GM18505 (cell line): ENCODE results near the gene ABHD8.

Source experiments
- ATAC-seq: cut with Tn5 transposase; IDR thresholded peaks from one replicate; pipeline ENCODE4 v1.9.1; 2021; ENCODE audit not compliant: unreplicated experiment
- POLR2A ChIP-seq: IDR thresholded peaks from 4 replicates; pipeline ENCODE4 v1.6.1; 2011; ENCODE audit warnings: borderline replicate concordance; ENCODE audit not compliant: insufficient read depth, insufficient read length; ENCODE audit errors: extremely low read depth

Gene ABHD8

GRCh38 chr19:17329366-17330261 is 26.4 kb upstream of the ABHD8 start:
- ATAC-seq: no peak
- TF ChIP-seq POLR2A: no peak

DNA sequence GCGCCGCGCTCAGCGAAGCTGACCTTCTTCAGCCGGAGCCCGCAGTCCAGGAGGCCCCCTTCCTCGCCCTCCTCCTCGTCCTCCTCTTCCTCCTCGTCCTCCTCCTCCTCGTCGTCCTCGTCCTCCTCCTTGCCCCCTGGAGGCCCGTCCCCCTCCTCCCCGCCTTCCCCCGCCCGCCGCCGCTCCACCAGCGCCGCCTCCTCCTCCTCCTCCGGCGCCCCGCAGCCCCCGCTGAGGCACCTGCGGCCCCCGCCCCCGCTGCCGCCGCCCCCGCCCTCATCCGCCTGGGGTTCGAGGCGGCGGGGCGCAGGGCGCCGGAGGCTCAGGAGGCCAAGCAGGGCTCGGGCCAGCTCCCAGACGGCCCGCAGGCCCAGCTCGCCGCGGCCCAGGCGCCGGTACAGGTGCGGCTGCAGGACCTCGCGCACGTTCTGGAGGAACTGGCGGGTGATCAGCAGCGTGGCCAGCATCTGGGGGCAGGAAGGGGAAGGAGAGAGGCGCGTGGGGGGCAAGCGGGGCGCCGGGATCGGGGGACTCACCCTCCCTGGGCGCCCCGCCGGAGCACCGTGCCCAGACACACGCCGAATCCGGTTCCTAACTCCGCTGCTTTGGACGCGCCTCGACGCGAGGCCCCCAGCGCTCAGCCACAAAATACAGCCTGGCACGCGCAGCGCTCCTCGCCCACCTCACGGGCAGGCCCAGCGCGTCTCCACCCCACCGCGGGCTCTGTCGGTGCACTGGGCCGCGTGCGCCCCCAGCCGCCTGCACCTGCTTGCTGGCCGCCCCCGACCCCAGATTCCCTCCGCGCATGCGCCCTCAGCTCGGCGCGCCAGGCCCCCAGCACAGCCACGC is 25.5 kb upstream of the ABHD8 start:
- TF ChIP-seq POLR2A: no peak
- no peak for ATAC-seq

- no peak for ATAC-seq
- no peak for TF ChIP-seq POLR2A
Observed at GRCh38 chr19:17327654-17328516, 24.7 kb upstream of the ABHD8 start.

GRCh38 chr19:17327068-17327653 is 23.9 kb upstream of the ABHD8 start:
- no peak for ATAC-seq
- TF ChIP-seq POLR2A: no peak

- ATAC-seq: no peak
- TF ChIP-seq POLR2A: no peak
Observed at GRCh38 chr19:17326595-17326966, 23.4 kb upstream of the ABHD8 start.

- no peak for ATAC-seq
- no peak for TF ChIP-seq POLR2A
Observed at GRCh38 chr19:17325881-17326594, 22.8 kb upstream of the ABHD8 start.

DNA sequence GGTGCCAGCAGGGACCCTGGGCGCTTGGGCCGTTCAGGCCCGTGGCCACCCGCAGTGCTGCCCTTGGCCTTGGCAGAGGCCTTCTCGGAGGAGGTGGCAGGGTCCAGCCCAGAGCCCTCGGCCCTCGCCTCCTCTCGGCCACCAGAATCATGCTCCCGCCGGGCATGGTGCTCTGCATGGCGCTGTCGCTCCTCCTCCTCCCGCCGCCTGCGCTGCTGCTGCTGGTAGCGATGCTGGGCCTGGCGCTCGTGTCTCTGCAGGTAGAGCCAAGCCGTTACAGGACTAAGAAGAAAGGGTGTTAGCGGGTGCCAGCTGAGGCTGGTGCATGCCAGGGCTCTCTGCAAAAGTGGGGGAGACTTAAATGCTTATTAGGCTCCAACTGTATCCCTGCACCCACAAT is 21.9 kb upstream of the ABHD8 start:
- ATAC-seq: no peak
- no peak for TF ChIP-seq POLR2A

- no peak for TF ChIP-seq POLR2A
- ATAC-seq: no peak
Observed at GRCh38 chr19:17324357-17325114, 21.3 kb upstream of the ABHD8 start.

DNA sequence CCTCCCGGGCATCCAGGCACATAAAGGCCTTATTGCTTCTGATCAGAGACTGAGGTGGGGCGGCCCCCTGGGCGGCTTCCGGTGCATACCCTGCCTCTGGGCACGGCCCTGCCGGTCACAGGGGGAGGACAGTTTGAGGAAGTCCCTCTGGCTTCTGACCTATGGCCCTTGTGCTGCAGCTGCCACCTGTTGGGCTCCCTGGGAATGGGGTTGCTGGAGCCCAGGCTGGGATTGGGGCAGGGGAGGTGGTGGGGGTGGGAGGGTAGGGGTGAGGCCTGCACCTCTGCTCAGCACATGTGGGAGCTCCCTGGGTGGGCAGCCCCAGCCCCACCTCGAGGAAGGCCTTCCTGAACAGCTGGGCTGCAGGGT is 20.7 kb upstream of the ABHD8 start:
- no peak for ATAC-seq
- no peak for TF ChIP-seq POLR2A

DNA sequence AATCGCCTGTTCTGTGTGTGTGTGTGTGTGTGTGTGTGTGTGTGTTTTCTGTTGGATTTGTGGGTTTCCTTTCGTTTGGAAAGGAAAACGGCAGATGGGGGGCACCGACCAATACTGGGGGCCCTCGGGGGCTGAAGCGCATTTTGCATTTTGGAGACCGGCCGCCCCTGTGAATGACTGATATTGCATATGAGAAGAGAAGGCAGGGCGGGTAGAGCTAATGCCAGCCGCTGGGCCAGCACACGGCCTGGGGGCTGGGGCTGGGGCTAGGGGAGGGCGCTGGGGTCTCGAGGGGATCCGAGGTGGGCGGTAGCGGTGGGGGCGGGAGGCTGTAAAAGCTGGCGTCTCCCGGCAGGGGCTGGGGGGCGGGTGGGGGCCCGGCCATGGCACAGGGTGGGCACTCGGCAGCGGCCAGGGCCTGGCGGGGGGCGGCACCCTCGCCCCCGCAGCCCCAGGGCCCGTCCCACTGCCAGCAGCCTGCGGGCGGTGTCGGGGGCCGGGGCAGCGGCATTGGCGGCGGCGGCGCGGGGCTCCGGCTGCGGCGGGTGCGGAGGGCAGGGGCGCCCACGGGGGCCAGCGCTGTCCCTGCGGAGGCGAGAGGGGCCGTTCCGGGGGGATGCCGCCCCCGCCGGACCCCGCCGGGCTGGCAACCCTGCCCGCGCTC is 20.2 kb upstream of the ABHD8 start:
- TF ChIP-seq POLR2A: no peak
- no peak for ATAC-seq

GRCh38 chr19:17322854-17323253 is 19.6 kb upstream of the ABHD8 start:
- ATAC-seq: no peak
- no peak for TF ChIP-seq POLR2A
